Endothelial cell of umbilical vein (primary cell): ENCODE measurements around the gene CDHR5.

Experiments used
- EZH2 ChIP-seq: IDR thresholded peaks from 2 replicates; pipeline ENCODE4 v1.6.1; 2012; ENCODE audit warnings: borderline replicate concordance, low read depth, mild to moderate bottlenecking, moderate library complexity, low read length, inconsistent platforms; ENCODE audit not compliant: severe bottlenecking
- POLR2AphosphoS5 ChIP-seq: IDR thresholded peaks from 2 replicates; pipeline ENCODE4 v1.6.1; 2012; ENCODE audit warnings: low read depth, mild to moderate bottlenecking, control low read depth, low read length, moderate library complexity; ENCODE audit not compliant: insufficient read depth
- TF ChIP-seq, protein P1 (sequence below), 2 donors: IDR thresholded peaks; 1 replicate in 1 of 2; 2 replicates in 1 of 2; pipeline ENCODE4 v1.5.1; 2011; ENCODE audit warnings: low read length in 2 of 2, mild to moderate bottlenecking in 2 of 2, moderate library complexity in 2 of 2, control low read depth in 1 of 2, inconsistent platforms in 1 of 2, low read depth in 1 of 2; ENCODE audit not compliant: insufficient read depth in 1 of 2; ENCODE audit errors: extremely low read depth in 1 of 2

DNA sequence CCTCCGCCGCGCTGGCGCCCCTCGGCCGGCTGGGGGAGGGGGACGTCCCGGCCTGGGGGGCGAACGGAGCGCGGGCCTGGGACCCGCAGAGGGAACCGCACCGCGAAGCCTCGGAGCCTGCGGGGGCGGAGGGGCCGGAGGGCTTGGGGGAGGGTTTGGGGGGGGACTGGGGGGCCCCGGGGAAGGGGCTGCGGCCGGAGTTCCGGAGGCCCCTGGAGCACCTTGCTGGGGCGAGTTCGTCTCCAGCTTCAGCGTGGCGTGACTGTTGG is 2.5 kb upstream of the CDHR5 start:
- TF ChIP-seq, protein P1, sequence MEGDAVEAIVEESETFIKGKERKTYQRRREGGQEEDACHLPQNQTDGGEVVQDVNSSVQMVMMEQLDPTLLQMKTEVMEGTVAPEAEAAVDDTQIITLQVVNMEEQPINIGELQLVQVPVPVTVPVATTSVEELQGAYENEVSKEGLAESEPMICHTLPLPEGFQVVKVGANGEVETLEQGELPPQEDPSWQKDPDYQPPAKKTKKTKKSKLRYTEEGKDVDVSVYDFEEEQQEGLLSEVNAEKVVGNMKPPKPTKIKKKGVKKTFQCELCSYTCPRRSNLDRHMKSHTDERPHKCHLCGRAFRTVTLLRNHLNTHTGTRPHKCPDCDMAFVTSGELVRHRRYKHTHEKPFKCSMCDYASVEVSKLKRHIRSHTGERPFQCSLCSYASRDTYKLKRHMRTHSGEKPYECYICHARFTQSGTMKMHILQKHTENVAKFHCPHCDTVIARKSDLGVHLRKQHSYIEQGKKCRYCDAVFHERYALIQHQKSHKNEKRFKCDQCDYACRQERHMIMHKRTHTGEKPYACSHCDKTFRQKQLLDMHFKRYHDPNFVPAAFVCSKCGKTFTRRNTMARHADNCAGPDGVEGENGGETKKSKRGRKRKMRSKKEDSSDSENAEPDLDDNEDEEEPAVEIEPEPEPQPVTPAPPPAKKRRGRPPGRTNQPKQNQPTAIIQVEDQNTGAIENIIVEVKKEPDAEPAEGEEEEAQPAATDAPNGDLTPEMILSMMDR (IDR thresholded peaks at IDR 0.05; ENCODE audit: extremely low read depth in 1 of 2, insufficient read depth in 1 of 2, low read depth in 1 of 2, low read length in 2 of 2): no peak
- TF ChIP-seq POLR2AphosphoS5: no peak
- no peak for TF ChIP-seq EZH2
